RWPE2 (cell line): Measurements from ENCODE around the gene MRPS2.

ENCODE experiments used
- ATAC-seq: fragments of 200-7000 bp; cut with Tn5 transposase; 3 replicates; pipeline ENCODE4 v1.9.1; 2021; ENCODE audit warnings: low read depth
- DNase-seq: peaks from one replicate; pipeline ENCODE4 v3.0.0-alpha.2; 2020; ENCODE audit warnings: low spot score
- H3K27ac ChIP-seq: fragments of 450-650 bp; 2 replicates; pipeline ENCODE4 v1.5.1; 2017; ENCODE audit warnings: mild to moderate bottlenecking; ENCODE audit not compliant: poor library complexity, severe bottlenecking
- H3K27me3 ChIP-seq: fragments of 250-450 bp; sonication (Bioruptor Pico); 2 replicates; pipeline ENCODE4 v1.5.1; 2021; ENCODE audit warnings: mild to moderate bottlenecking, moderate library complexity; ENCODE audit not compliant: insufficient read depth, poor library complexity, severe bottlenecking
- H3K36me3 ChIP-seq: fragments of 250-450 bp; sonication (Bioruptor Pico); 2 replicates; pipeline ENCODE4 v1.5.1; 2020; ENCODE audit warnings: low read depth, mild to moderate bottlenecking, moderate library complexity
- H3K4me1 ChIP-seq: fragments of 250-450 bp; sonication (Bioruptor Pico); 2 replicates; pipeline ENCODE4 v1.5.1; 2021; ENCODE audit warnings: mild to moderate bottlenecking, moderate library complexity; ENCODE audit not compliant: insufficient read depth, poor library complexity, severe bottlenecking
- H3K4me3 ChIP-seq: fragments of 250-450 bp; sonication (Bioruptor Pico); 2 replicates; pipeline ENCODE4 v1.5.1; 2021; ENCODE audit warnings: mild to moderate bottlenecking, moderate library complexity; ENCODE audit not compliant: severe bottlenecking
- H3K9me3 ChIP-seq: fragments of 250-450 bp; sonication (Bioruptor Pico); 2 replicates; pipeline ENCODE4 v1.5.1; 2021; ENCODE audit warnings: mild to moderate bottlenecking, moderate library complexity; ENCODE audit not compliant: severe bottlenecking
- TF ChIP-seq, protein P1 (sequence below): fragments of 450-650 bp; IDR thresholded peaks from one replicate; pipeline ENCODE4 v1.5.1; 2017; ENCODE audit warnings: mild to moderate bottlenecking, moderate library complexity; ENCODE audit not compliant: poor library complexity, severe bottlenecking

Gene MRPS2

DNA sequence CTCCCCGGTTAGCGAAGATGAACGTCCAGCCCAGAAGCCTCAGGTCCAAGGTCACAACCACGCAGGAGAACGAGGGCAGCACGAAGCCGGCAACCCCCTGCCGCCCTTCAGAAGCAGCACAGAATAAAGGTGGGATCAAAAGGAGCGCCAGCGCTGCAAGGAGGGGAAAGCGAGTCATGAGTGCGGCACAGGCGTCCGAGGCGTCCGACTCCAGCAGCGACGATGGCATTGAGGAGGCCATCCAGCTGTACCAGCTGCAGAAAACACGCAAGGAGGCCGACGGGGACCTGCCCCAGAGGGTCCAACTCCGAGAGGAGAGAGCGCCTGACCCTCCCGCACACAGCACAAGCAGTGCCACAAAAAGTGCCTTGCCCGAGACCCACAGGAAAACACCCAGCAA is 15.1 kb upstream of the MRPS2 start:
- peaks cover 46% of the 10 kb centered on the region for H3K36me3 ChIP-seq
- no peak overlapping the region for H3K27ac ChIP-seq
- no peaks in the 10 kb centered on the region for H3K9me3 ChIP-seq
- TF ChIP-seq, protein P1, sequence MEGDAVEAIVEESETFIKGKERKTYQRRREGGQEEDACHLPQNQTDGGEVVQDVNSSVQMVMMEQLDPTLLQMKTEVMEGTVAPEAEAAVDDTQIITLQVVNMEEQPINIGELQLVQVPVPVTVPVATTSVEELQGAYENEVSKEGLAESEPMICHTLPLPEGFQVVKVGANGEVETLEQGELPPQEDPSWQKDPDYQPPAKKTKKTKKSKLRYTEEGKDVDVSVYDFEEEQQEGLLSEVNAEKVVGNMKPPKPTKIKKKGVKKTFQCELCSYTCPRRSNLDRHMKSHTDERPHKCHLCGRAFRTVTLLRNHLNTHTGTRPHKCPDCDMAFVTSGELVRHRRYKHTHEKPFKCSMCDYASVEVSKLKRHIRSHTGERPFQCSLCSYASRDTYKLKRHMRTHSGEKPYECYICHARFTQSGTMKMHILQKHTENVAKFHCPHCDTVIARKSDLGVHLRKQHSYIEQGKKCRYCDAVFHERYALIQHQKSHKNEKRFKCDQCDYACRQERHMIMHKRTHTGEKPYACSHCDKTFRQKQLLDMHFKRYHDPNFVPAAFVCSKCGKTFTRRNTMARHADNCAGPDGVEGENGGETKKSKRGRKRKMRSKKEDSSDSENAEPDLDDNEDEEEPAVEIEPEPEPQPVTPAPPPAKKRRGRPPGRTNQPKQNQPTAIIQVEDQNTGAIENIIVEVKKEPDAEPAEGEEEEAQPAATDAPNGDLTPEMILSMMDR, result no peak
- H3K4me3 ChIP-seq, result no peak overlapping the region
- ATAC-seq (no peak), DNase-seq (no peak)
- H3K27me3 ChIP-seq, result no peaks in the 10 kb centered on the region
- no peaks in the 10 kb centered on the region for H3K4me1 ChIP-seq

DNA sequence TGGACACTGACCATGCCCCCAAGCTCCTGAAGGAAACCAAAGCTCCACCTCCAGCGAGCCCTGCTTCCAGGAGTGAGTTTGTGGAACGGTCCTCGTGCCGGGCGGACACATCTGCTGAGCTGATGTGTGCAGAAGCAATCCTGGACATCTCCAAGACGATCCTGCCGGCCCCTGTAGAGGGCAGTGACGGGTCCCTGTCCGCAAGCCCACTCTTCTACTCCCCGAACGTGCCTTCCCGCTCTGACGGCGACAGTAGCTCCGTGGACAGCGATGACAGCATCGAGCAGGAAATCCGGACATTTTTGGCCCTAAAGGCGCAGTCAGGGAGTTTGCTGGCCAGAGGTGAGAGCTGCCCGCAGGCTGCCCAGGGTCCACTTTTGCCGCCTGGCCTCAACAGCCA is 14.7 kb upstream of the MRPS2 start:
- DNase-seq, result no peak

DNA sequence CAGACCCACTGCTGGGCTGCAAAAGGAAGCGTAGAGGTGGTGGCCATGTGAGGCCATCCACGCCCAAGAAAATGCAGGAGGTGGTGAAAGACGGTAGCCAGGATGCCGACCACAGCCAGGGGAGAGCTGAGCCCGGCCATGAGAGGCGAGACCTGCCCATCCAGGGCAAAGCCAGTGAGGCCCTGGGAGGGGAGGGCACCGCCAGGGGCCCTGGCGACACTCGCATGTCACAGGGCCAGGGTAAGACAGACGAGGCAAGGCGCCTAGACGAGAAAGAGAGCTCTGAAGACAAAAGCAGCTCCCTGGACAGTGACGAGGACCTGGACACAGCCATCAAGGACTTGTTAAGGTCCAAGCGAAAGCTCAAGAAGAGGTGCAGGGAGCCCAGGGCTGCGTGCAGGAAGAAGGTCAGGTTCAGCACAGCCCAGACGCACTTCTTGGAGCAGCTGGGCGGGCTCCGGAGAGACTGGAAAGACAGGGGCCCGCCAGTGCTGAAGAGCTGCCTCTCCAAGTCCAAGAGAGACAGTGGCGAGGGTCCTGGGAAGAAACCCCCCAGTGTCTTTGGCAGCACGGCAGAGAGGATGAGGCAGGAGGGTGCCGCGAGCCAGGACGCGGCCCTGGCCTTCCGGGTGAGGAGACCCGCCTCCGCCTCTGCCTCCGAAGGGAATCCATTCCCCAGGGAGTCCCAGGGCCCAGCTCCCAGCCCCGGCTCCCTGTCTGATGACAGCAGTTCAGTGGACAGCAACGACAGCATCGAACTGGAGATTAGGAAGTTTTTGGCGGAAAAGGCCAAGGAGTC is 14.0 kb upstream of the MRPS2 start:
- Histone ChIP-seq H3K9me3 (no peaks in the 10 kb centered on the region), H3K27ac (no peak overlapping the region), H3K27me3 (no peaks in the 10 kb centered on the region), H3K36me3 (peaks cover 46% of the 10 kb centered on the region), H3K4me1 (no peaks in the 10 kb centered on the region), H3K4me3 (no peak overlapping the region)
- DNase-seq (no peak), ATAC-seq (no peak)
- TF ChIP-seq, protein P1, result no peak

More for the DNA sequence above, 14.7 kb upstream of the MRPS2 start:
- no peak overlapping the region for H3K27ac ChIP-seq
- H3K4me3 ChIP-seq, result no peak overlapping the region
- H3K27me3 ChIP-seq, result no peaks in the 10 kb centered on the region
- H3K4me1 ChIP-seq, result no peaks in the 10 kb centered on the region
- TF ChIP-seq, protein P1, result no peak
- H3K9me3 ChIP-seq, result no peaks in the 10 kb centered on the region
- peaks cover 46% of the 10 kb centered on the region for H3K36me3 ChIP-seq
- no peak for ATAC-seq

DNA sequence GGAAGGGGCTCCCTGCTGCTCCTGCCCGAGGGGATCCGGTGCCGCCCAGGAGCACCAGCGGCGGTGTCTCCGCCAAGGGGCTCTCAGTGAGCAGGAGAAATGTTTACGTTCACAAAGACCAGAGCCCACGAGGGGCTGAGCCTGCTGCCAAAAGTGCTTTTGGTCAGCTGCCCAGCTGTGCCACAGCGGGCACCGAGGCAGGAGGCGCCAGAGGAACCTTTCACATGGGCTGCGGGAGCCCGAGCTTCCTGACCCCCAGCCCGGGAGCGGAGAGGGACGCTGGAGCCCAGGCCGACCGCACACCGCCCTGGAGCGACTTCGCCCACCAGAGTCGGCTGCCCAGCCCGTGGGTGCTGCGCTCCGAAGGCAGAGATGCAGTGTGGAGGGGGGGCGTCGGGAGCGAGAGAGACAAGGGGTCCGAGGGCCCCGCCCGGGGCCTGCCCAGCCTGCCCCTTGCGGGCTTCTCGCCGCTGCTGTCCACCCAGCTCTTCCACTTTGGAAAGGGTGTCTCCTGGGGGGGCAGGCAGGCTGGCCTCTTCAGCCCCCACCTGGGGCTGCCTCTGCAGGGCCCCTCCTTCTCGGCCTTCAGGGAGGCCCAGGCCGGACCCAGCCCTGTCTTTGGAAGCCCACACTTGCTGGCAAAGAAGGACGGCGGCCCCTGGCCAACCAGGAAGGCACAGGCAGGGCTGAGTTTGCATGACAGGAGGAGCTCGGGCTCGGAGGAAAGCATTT is 13.0 kb upstream of the MRPS2 start:
- ATAC-seq, result no peak
- H3K36me3 ChIP-seq, result peaks cover 44% of the 10 kb centered on the region

More for the DNA sequence above, 13.0 kb upstream of the MRPS2 start:
- TF ChIP-seq, protein P1, result no peak
- Histone ChIP-seq H3K9me3 (no peaks in the 10 kb centered on the region), H3K27me3 (no peaks in the 10 kb centered on the region), H3K4me1 (no peaks in the 10 kb centered on the region), H3K27ac (no peak overlapping the region), H3K4me3 (no peak overlapping the region)
- no peak for DNase-seq
